PFSK-1 (cell line): ENCODE results near the gene PI4KA.

ENCODE experiments used
- POLR2AphosphoS5 ChIP-seq: IDR thresholded peaks from 2 replicates; pipeline ENCODE4 v1.6.1; 2012; ENCODE audit warnings: low read depth, mild to moderate bottlenecking, control low read depth, low read length, moderate library complexity
- SIN3A ChIP-seq: IDR thresholded peaks from 2 replicates; pipeline ENCODE4 v1.6.1; 2012; ENCODE audit warnings: mild to moderate bottlenecking, low read length, moderate library complexity, borderline replicate concordance; ENCODE audit not compliant: insufficient read depth
- TAF1 ChIP-seq: IDR thresholded peaks from 2 replicates; pipeline ENCODE4 v1.6.1; 2012; ENCODE audit warnings: low read length, control low read depth, borderline replicate concordance; ENCODE audit not compliant: insufficient read depth
- TF ChIP-seq, protein P1 (sequence below), 2 experiments: IDR thresholded peaks; 2 replicates each; pipeline versions ENCODE4 v1.6.1 to v1.8.0; 2011 to 2012; ENCODE audit warnings: low read depth in 2 of 2, low read length in 2 of 2, control low read depth in 1 of 2, inconsistent platforms in 1 of 2, mild to moderate bottlenecking in 1 of 2, moderate library complexity in 1 of 2; ENCODE audit not compliant: insufficient read depth in 1 of 2

DNA sequence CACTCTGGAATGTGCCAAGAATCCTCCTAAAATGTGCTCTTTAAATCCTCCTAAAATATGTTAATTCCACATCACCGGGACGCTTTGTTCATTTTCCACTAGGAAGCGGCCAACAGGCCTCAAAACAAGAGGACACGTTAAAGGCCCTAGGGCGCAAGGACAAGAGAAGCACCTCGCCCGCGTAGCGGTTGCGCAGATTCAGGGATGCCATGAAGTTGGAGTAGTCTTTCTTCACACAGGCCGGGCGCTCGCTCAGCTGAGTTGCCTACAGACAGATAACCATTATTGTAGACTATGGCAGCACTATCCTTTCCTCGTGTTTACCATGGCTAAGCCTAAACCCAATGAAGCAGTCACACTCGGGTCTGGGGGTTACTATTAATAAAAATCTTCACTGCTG, 114.2 kb downstream of the PI4KA start:
- TF ChIP-seq TAF1 (no peak), POLR2AphosphoS5 (no peak), SIN3A (no peak)
- TF ChIP-seq, protein P1, sequence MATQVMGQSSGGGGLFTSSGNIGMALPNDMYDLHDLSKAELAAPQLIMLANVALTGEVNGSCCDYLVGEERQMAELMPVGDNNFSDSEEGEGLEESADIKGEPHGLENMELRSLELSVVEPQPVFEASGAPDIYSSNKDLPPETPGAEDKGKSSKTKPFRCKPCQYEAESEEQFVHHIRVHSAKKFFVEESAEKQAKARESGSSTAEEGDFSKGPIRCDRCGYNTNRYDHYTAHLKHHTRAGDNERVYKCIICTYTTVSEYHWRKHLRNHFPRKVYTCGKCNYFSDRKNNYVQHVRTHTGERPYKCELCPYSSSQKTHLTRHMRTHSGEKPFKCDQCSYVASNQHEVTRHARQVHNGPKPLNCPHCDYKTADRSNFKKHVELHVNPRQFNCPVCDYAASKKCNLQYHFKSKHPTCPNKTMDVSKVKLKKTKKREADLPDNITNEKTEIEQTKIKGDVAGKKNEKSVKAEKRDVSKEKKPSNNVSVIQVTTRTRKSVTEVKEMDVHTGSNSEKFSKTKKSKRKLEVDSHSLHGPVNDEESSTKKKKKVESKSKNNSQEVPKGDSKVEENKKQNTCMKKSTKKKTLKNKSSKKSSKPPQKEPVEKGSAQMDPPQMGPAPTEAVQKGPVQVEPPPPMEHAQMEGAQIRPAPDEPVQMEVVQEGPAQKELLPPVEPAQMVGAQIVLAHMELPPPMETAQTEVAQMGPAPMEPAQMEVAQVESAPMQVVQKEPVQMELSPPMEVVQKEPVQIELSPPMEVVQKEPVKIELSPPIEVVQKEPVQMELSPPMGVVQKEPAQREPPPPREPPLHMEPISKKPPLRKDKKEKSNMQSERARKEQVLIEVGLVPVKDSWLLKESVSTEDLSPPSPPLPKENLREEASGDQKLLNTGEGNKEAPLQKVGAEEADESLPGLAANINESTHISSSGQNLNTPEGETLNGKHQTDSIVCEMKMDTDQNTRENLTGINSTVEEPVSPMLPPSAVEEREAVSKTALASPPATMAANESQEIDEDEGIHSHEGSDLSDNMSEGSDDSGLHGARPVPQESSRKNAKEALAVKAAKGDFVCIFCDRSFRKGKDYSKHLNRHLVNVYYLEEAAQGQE (IDR thresholded peaks at IDR 0.05; ENCODE audit: insufficient read depth in 1 of 2, low read depth in 2 of 2, low read length in 2 of 2) = no peak
